Tongue (tissue), 2 donors: ENCODE results near the gene LGI2. TPM values are rescaled to one million over a fixed set of nuclear protein-coding genes. Genes with fewer than 3 reads are reported as not detected.
"Not testable (repeated sequence)": the region's sequence is repeated elsewhere in the genome, so short reads cannot be mapped to it uniquely, and the experiment has no call there.

Experiments
- DNase-seq: peaks from one replicate; pipeline ENCODE4 v3.0.0-alpha.2; 2015
- total RNA-seq: library from RNA; depleted of rRNA; stranded (reverse); fragments of >200 nt; gene quantifications from one replicate; pipeline ENCODE4 v1.2.3, GENCODE V29; 2014

LGI2 gene, protein sequence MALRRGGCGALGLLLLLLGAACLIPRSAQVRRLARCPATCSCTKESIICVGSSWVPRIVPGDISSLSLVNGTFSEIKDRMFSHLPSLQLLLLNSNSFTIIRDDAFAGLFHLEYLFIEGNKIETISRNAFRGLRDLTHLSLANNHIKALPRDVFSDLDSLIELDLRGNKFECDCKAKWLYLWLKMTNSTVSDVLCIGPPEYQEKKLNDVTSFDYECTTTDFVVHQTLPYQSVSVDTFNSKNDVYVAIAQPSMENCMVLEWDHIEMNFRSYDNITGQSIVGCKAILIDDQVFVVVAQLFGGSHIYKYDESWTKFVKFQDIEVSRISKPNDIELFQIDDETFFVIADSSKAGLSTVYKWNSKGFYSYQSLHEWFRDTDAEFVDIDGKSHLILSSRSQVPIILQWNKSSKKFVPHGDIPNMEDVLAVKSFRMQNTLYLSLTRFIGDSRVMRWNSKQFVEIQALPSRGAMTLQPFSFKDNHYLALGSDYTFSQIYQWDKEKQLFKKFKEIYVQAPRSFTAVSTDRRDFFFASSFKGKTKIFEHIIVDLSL
- 16.9 TPM for total RNA-seq

- DNase-seq = peak; percentile 65
These were observed at the start of gene LGI2 for GRCh38 chr4:25030277-25031076. Gene LGI2 (minus strand): TSS chr4:25030946. CDS start chr4:25030693, 253 bp downstream.

- DNase-seq = no peak
These were observed 47.8 kb upstream of the LGI2 start for GRCh38 chr4:25078523-25078922.

GRCh38 chr4:25076625-25077398 is 46.1 kb upstream of the LGI2 start:
- peak; percentile 68 for DNase-seq

DNA sequence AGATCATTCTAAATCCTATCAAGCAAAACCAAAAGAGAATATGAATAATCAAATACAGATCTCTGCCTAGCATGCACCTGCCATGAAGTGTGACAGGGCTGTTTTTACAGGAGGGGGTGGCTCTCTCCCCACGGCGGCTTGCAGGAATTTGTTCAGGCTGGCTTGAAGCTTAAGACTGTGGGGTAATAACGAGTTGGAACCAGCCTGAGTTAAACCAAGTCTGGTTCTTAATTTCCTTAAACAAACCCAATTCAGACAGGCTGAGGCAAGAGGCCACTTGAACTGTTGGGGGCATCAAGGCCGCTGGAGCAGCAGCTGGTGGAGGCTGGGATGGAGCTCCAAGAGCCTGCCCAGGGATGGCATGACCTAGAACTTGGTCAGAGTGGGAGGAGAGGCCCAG is 45.1 kb upstream of the LGI2 start:
- peak; percentile 63 for DNase-seq

DNA sequence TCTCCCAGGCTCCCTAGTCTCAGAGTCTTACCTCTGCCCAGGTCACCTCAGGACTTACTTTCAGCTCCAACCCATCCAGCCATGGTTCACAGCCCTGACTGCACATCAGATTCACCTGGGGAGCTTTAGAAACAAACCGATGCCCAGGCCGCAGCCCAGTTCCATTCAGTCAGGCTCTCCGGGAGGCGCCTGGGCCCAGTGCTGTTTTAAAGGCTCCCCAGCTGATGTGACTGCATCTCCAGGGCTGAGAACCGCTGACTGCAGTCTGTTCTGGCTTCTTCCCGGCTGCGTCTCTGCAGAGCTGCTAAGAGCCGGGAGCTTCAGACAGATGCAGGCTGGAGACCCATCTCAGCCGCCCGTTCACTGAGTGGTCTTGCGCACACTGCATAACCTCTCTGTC is 44.4 kb upstream of the LGI2 start:
- DNase-seq = no peak

GRCh38 chr4:25070545-25070944 is 39.8 kb upstream of the LGI2 start:
- DNase-seq = no peak

DNA sequence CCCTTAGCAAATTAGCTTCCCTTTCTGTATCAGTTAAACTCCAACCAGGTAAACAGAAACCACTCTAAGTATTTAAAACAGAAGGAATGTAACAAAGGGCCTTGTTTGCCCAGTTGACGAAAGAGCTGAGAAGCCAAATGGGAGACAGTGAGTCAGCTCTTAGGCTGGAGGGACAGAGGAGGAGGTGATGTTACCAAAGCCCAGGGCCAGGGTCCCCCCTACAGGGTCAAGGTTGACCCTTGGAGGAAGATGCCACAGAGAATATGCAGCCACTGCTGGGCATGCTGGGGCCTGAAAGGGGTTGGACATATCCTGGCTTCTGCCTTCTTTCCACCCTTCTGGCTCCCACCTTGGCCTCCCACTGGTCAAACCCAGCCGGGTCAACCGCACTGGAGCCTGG is 38.3 kb upstream of the LGI2 start:
- no peak for DNase-seq

DNA sequence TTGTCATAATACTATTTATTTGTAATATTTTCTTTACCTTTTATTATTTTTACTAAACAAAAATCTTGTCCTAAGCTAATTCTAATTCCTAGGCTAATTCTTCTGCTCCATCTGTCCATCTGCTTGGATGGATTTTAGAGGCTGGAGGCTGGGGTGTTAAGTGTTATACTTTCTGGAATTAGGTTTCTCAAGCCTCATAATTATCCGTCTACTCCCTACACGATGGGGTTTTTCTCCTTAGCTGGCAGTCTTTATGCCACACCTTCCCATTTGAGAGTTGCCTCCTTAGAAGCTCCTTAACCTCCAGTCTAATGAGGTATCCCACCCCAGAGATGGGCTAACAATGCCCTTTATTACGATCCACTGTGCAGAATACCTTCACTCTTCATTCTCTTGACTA is 37.6 kb upstream of the LGI2 start:
- DNase-seq = no peak

DNA sequence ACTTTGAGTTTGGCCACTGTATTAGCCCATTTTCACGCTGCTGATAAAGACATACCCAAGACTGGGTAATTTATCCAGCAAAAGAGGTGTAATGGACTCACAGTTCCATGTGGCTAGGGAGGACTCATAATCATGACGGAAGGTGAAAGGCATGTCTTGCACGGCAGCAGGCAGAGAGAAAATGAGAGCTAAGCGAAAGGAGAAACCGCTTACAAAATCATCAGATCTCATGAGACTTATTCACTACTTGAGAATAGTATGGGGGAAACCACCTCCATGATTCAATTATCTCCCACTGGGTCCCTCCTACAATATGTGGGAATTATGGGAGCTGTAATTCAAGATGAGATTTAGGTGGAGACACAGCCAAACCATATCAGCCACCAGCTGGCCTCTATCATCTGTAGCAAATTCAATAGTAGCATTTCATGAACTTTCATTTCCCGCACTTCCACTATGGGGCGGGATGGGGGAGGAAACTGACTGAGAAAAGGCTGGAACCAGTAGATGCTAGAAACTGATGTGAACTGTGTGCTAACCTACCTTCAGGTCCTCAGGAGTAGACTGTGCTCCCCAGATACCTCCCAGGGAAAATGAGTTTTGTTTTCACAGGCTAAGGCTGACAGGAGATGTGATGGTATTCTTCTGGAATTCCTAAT is 35.3 kb upstream of the LGI2 start:
- no peak for DNase-seq

DNA sequence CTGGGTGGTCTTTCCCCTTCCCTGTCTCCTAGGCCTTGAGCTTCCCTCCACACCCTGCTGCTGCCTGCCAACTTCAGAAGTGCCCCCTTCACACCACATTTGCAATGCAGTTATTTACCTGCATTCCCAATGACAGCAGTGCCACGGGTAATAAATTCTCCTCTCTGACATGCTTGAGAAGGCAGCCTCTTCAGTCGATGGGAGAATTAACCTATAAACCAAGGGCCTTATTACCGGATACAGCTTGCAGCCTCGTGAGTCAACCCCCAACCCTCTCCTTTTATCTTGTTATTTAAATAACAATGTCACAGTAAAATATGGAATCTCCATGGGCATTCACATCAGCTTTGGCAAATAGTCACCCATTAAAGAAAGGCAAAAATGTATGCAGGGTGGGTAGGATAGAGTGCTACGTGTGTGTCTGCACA is 34.7 kb upstream of the LGI2 start:
- no peak for DNase-seq

GRCh38 chr4:25064447-25064846 is 33.7 kb upstream of the LGI2 start:
- not testable (repeated sequence) for DNase-seq

GRCh38 chr4:25063116-25063515 is 32.4 kb upstream of the LGI2 start:
- DNase-seq = no peak

- DNase-seq = no peak
These were observed 31.4 kb upstream of the LGI2 start for GRCh38 chr4:25062098-25062497.

- no peak for DNase-seq
These were observed 30.9 kb upstream of the LGI2 start for GRCh38 chr4:25061602-25062001.

DNA sequence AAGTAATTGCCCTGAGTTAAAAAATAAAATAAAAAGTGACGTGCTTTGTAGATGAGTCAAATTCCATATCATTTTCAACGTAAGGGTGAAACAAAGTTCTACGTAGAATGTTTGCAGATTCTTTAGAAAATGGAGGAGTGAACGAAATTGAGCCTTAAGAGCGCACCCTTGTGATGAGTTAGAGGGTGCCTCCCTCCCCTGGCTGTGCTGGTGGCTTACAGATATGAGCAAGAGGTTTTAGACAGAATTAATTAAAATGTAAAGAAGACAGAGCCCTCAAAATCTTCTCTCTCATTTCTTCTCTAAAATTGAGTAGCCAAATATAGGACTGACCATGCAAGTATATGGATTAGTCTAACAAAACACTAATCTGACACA is 30.2 kb upstream of the LGI2 start:
- DNase-seq = no peak

GRCh38 chr4:25060241-25060962 is 29.7 kb upstream of the LGI2 start:
- DNase-seq = no peak

DNA sequence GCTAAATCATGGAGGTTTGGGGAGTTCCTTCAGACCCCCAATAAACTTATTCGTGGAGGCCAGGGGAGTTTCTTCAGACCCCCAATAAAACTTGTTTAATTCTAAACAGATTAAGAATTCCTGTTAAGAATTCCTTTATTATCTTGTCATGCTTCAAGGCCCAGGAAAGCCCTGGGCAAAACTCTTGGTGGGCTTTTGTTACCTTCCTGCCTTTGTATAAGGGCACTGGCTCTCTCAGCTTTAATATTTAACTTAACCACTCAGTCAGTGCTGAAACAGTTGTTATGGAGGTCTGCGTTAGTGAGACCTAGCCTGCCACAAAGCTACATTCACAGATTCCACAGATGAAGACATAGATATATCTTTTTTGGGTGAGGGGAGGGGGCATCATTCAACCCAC is 29.0 kb upstream of the LGI2 start:
- no peak for DNase-seq

GRCh38 chr4:25058796-25059195 is 28.1 kb upstream of the LGI2 start:
- DNase-seq = no peak

DNA sequence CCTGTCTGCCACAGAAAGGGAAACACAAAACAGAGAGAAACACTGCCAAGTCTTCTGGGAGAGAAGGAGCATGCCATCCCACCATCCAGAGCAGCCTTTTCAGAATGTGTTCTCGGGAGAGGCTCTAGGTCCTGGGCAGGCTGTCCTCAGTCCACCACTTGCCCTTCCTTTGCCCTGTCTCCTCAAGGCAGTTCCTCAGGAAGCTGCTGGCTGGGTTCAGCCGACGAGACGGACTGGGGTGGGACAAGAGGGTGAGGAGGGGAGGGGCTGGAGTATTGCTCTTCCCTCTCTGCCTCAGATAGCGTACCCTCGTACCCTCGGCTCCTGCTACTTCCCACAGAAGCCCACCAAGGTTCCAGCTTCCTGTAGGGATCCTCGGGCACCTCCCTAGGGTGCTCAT is 26.6 kb upstream of the LGI2 start:
- DNase-seq = no peak

DNA sequence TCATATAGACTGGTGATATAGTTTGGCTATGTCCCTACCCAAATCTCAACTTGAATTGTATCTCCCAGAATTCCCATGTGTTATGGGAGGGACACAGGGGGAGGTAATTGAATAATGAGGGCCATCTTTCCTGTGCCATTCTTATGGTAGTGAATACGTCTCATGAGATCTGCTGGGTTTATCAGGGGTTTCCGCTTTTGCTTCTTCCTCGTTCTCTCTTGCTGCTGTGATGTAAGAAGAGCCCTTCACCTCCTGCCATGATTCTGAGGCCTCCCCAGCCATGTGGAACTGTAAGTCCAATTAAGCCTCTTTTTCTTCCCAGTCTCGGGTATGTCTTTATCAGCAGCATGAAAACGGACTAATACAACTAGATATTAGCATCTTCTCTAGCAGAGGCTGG is 21.3 kb upstream of the LGI2 start:
- DNase-seq = not testable (repeated sequence)

- no peak for DNase-seq
These were observed 20.8 kb upstream of the LGI2 start for GRCh38 chr4:25051534-25051933.
